ENCODE results near the gene BLMH.

DNA sequence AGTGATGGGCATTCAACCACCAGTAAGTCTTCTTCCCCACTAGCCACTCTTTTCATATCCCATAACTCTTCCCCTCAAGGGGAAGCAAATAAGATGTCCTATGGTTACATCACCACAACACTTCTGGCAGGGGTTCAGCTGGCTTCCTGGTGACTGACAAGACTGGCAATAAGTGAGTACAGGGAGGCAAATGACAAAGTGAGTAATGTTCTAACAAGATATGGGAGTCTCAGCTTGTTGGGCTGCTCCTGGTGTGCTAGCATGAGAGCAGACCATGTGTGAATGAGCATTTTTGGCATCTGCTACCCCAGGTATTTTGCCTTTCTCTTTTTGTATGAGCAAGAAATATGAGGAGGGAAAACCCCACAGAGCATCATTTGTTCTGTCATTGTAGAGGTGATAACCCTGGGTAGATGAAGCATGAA lies 32.2 kb upstream of the BLMH start:
- TF ChIP-seq, protein P1, sequence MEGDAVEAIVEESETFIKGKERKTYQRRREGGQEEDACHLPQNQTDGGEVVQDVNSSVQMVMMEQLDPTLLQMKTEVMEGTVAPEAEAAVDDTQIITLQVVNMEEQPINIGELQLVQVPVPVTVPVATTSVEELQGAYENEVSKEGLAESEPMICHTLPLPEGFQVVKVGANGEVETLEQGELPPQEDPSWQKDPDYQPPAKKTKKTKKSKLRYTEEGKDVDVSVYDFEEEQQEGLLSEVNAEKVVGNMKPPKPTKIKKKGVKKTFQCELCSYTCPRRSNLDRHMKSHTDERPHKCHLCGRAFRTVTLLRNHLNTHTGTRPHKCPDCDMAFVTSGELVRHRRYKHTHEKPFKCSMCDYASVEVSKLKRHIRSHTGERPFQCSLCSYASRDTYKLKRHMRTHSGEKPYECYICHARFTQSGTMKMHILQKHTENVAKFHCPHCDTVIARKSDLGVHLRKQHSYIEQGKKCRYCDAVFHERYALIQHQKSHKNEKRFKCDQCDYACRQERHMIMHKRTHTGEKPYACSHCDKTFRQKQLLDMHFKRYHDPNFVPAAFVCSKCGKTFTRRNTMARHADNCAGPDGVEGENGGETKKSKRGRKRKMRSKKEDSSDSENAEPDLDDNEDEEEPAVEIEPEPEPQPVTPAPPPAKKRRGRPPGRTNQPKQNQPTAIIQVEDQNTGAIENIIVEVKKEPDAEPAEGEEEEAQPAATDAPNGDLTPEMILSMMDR (IDR thresholded peaks at IDR 0.05; ENCODE audit: low read depth, low read length) = no peak
- TF ChIP-seq POLR2A (IDR thresholded peaks at IDR 0.05; ENCODE audit: extremely low read depth, insufficient read length) = no peak
- TF ChIP-seq, protein P2, sequence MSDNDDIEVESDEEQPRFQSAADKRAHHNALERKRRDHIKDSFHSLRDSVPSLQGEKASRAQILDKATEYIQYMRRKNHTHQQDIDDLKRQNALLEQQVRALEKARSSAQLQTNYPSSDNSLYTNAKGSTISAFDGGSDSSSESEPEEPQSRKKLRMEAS (IDR thresholded peaks at IDR 0.05; ENCODE audit: low read depth, low read length) = no peak
- TF ChIP-seq MYC (IDR thresholded peaks at IDR 0.05; ENCODE audit: low read depth, low read length) = no peak
